K562 (cell line): ENCODE data around the gene KIF26B. TPM values are rescaled to one million over a fixed set of nuclear protein-coding genes. Genes with fewer than 3 reads are reported as not detected.

ENCODE experiments used
- ATAC-seq: fragments of 200-7000 bp; cut with Tn5 transposase; 3 replicates; pipeline ENCODE4 v1.9.1; 2020; ENCODE audit warnings: moderate library complexity
- BruUV-seq: library from RNA; stranded (reverse); fragments of 400-500 nt; replicated peaks from 2 replicates; lab custom pipeline; 2021; lab: Mats Ljungman, UMichigan
- CTCF ChIA-PET: fragments of 300-600 bp; formaldehyde crosslinking; extraction: SDS; loops from one replicate; lab custom pipeline; 2021; ENCODE audit warnings: low intra/inter-chr PET ratio; lab: Yijun Ruan, JAX
- POLR2A ChIA-PET: fragments of 300-600, 350-650 bp; sonication (Branson Sonifier 250); formaldehyde crosslinking; extraction: SDS; loops from one replicate; lab custom pipeline; 2021; ENCODE audit warnings: antibody characterized with exemption, inconsistent platforms; lab: Yijun Ruan, JAX
- DNase-seq, 4 experiments: peaks; one replicate each; pipeline versions ENCODE4 v3.0.0 to v3.0.0-alpha.2; 2011 to 2018; ENCODE audit warnings: low spot score in 3 of 4, mixed read lengths in 3 of 4; ENCODE audit errors: extremely low read depth in 1 of 4
- FAIRE-seq: peaks from 2 replicates; lab custom pipeline; 2011; peaks lifted over from hg19 to GRCh38; lab: Jason Lieb, UNC
- H2AFZ ChIP-seq: 2 replicates; pipeline ENCODE4 v1.6.0; 2011; ENCODE audit warnings: low read depth, low read length, control low read depth, inconsistent platforms
- H3K27ac ChIP-seq: fragments of 200-600 bp; 3 replicates; pipeline ENCODE4 v1.8.0; 2011; ENCODE audit warnings: low read depth, mild to moderate bottlenecking, control low read depth, inconsistent platforms, low read length, moderate library complexity, mixed read lengths; ENCODE audit errors: extremely low read depth
- H3K27me3 ChIP-seq, 2 experiments: fragments of 300-600 bp in 1 of 2; 2 replicates in 1 of 2; 3 replicates in 1 of 2; pipeline versions ENCODE4 v1.6.0 to v1.8.0; 2011; ENCODE audit warnings: inconsistent platforms in 2 of 2, low read length in 2 of 2, mild to moderate bottlenecking in 1 of 2, mixed read lengths in 1 of 2, moderate library complexity in 1 of 2; ENCODE audit not compliant: control insufficient read depth in 2 of 2, insufficient read depth in 2 of 2
- H3K36me3 ChIP-seq: fragments of 300-600 bp; 3 replicates; pipeline ENCODE4 v1.8.0; 2011; ENCODE audit warnings: mild to moderate bottlenecking, low read length, inconsistent platforms; ENCODE audit not compliant: control insufficient read depth, insufficient read depth
- H3K4me1 ChIP-seq, 2 experiments: fragments of 200-600 bp in 1 of 2; replicated peaks in 1 of 2; 2 replicates in 1 of 2; 3 replicates in 1 of 2; pipeline versions ENCODE4 v1.5.1 to v1.8.0; 2011; ENCODE audit warnings: inconsistent platforms in 2 of 2, low read length in 2 of 2, mild to moderate bottlenecking in 1 of 2, mixed read lengths in 1 of 2, moderate library complexity in 1 of 2; ENCODE audit not compliant: control insufficient read depth in 2 of 2, insufficient read depth in 2 of 2
- H3K4me2 ChIP-seq: 2 replicates; pipeline ENCODE4 v1.6.1; 2011; ENCODE audit warnings: low read length, control low read depth, inconsistent platforms, mixed read lengths; ENCODE audit not compliant: insufficient read depth
- H3K4me3 ChIP-seq: fragments of 200-600 bp; sonication (generic), shearing (Covaris generic); 2 replicates; pipeline ENCODE4 v1.5.1; 2016; ENCODE audit warnings: control low read depth, inconsistent platforms
- H3K79me2 ChIP-seq: fragments of 200-600 bp; 3 replicates; pipeline ENCODE4 v1.8.0; 2011; ENCODE audit warnings: low read length, inconsistent platforms; ENCODE audit not compliant: control insufficient read depth, insufficient read depth
- H3K9ac ChIP-seq, 2 experiments: 2 replicates each; pipeline versions ENCODE4 v1.6.0 to v1.6.1; 2011; ENCODE audit warnings: low read depth in 2 of 2, low read length in 2 of 2, control low read depth in 1 of 2, inconsistent platforms in 1 of 2, mild to moderate bottlenecking in 1 of 2, mixed read lengths in 1 of 2; ENCODE audit not compliant: insufficient read depth in 1 of 2
- H3K9me1 ChIP-seq: one replicate; pipeline ENCODE4 v1.6.0; 2011; ENCODE audit warnings: inconsistent platforms, mild to moderate bottlenecking, low read length, moderate library complexity; ENCODE audit not compliant: control insufficient read depth, insufficient read depth
- H3K9me3 ChIP-seq: replicated peaks from 2 replicates; pipeline ENCODE4 v1.5.1; 2011; ENCODE audit warnings: low read depth, low read length, inconsistent platforms; ENCODE audit not compliant: control insufficient read depth, insufficient read depth
- H4K20me1 ChIP-seq: replicated peaks from 2 replicates; pipeline ENCODE4 v1.6.1; 2011; ENCODE audit warnings: low read length, inconsistent platforms, mixed read lengths; ENCODE audit not compliant: control insufficient read depth, insufficient read depth
- ADNP ChIP-seq: fragments of 200-800 bp; sonication (Bioruptor generic); IDR thresholded peaks from 2 replicates; pipeline ENCODE4 v1.6.1; 2016; ENCODE audit warnings: missing genetic modification characterization, missing compliant biosample characterization
- MCM3 ChIP-seq: fragments of 450-650 bp; IDR thresholded peaks from 2 replicates; pipeline ENCODE4 v1.6.1; 2016
- NCOR1 ChIP-seq: fragments of 450-650 bp; IDR thresholded peaks from 2 replicates; pipeline ENCODE4 v1.6.1; 2016; ENCODE audit warnings: mild to moderate bottlenecking, moderate library complexity
- PCBP1 ChIP-seq: fragments of 200-400 bp; formaldehyde crosslinking; IDR thresholded peaks from 2 replicates; pipeline ENCODE4 v1.6.1; 2018; ENCODE audit warnings: mild to moderate bottlenecking, low read depth, low read length; ENCODE audit not compliant: poor library complexity, severe bottlenecking
- RBFOX2 ChIP-seq: fragments of 200-400 bp; formaldehyde crosslinking; IDR thresholded peaks from 2 replicates; pipeline ENCODE4 v1.6.1; 2017; ENCODE audit warnings: low read depth, mild to moderate bottlenecking, low read length, moderate library complexity
- SNRNP70 ChIP-seq: fragments of 200-400 bp; formaldehyde crosslinking; optimal IDR thresholded peaks from 2 replicates; pipeline ENCODE3; 2017; ENCODE audit warnings: low read depth, low read length
- ZNF699 ChIP-seq: fragments of 250-450 bp; sonication (Bioruptor Pico); IDR thresholded peaks from 2 replicates; pipeline ENCODE4 v1.8.0; 2021; ENCODE audit warnings: mild to moderate bottlenecking, moderate library complexity; ENCODE audit not compliant: insufficient replicate concordance
- WGBS: fragments of 100-300 bp; shearing (Covaris generic); methylation state at CpG from one replicate; pipeline ENCODE4 v1.1.6; 2016; ENCODE audit warnings: low coverage, mixed read lengths; ENCODE audit not compliant: insufficient coverage; ENCODE audit errors: missing lambda C conversion rate; 5-methylcytosine and 5-hydroxymethylcytosine counted together
- in situ Hi-C: fragments of 300-500 bp; cut with MboI; formaldehyde crosslinking; loops from 4 replicates; pipeline ENCODE4 v1.15.0; 2018; ENCODE audit warnings: inconsistent platforms, mixed read lengths
- intact Hi-C: fragments of 100-400 bp; cut with micrococcal nuclease; formaldehyde crosslinking; loops from 2 replicates; pipeline ENCODE4 v1.14.2; 2022
- polyA plus RNA-seq, 8 experiments: library from polyadenylated mRNA; depleted of rRNA in 4 of 8; stranded (reverse) in 5 of 8; unstranded in 3 of 8; fragments of >200 nt; fragmentation: Nextera tagmentation in 2 of 8; fragmentation: Illumina TruSeq in 1 of 8; extraction: Ambion mirVana in 2 of 8; extraction: Trizol in 1 of 8; gene quantifications; 2 replicates each; pipeline versions ENCODE4 v1.2.1 to v1.2.3, GENCODE V29; 2011 to 2014; ENCODE audit warnings: inconsistent platforms in 1 of 8, missing spikeins in 1 of 8
- total RNA-seq, 7 experiments: library from RNA; depleted of rRNA in 6 of 7; stranded (reverse); fragments of >200 nt in 6 of 7; fragmentation: Illumina TruSeq in 2 of 7; extraction: Trizol in 2 of 7; gene quantifications; 2 replicates each; pipeline versions ENCODE4 v1.2.1 to v1.2.3, GENCODE V29; 2011 to 2021; ENCODE audit warnings: low replicate concordance in 1 of 7
- TF ChIP-seq, protein P1 (sequence below): fragments of 450-650 bp; IDR thresholded peaks from 2 replicates; pipeline ENCODE4 v1.6.1; 2018; ENCODE audit warnings: mild to moderate bottlenecking, low read depth; ENCODE audit not compliant: partially characterized antibody
- TF ChIP-seq, protein P2 (sequence below): IDR thresholded peaks from 3 replicates; pipeline ENCODE4 v1.6.1; 2011; ENCODE audit warnings: borderline replicate concordance, mild to moderate bottlenecking; ENCODE audit not compliant: insufficient read length, insufficient read depth

Gene KIF26B
- total and polyA plus RNA-seq, 9 of the 15 experiments (the other 6 are each of a cell fraction or from before 2014, with no cell fraction given), result 0.02 to 0.08 (median 0.03) TPM; not detected in 6

DNA sequence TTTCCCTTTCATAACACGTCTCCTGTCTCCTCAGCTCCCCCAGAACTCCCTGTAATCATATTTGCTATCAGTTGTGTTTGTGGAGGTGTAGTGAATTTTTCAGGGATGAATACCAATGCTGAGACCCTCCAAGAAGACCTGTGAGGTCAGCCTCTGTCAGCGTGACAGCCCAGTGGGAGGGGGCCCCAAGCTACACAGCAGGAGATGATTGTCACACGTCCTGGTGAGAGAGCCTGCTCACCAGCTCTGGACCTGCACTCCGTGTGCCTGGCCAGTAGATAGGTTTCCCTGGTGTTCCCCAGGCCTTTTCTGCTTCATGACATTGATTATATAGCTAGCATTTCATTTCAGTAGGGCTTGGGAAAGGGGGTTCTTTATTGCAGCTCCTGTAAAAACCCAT is 421.5 kb downstream of the KIF26B start:
- Histone ChIP-seq H3K9ac (no peak overlapping the region), H4K20me1 (no peaks in the 10 kb centered on the region), H3K79me2 (no peaks in the 10 kb centered on the region), H3K27ac (no peak overlapping the region), H3K36me3 (no peaks in the 10 kb centered on the region), H3K4me3 (no peak overlapping the region), H3K9me3 (no peaks in the 10 kb centered on the region), H3K9me1 (no peaks in the 10 kb centered on the region), H3K4me2 (no peak overlapping the region), H3K4me1 (no peaks in the 10 kb centered on the region), H2AFZ (no peak overlapping the region), H3K27me3 (peaks cover 18 to 64% of the 10 kb centered on the region in 2 experiments)
- 0% methylated on average over 4 of the region's 4 CpGs for WGBS
- no TSS peak for BruUV-seq
- intact Hi-C loops (no loop called here), in situ Hi-C loops (no loop called here)
- ATAC-seq (no peak), FAIRE-seq (peak; percentile 6), DNase-seq (no peak)
- ChIA-PET POLR2A (interaction anchor here (0.7 kb wide), 1 partner anchor 49 kb away, joined by 3 read pairs; no protein-coding TSS in a partner anchor), CTCF (no interaction called here)
- TF ChIP-seq PCBP1 (no peak), ADNP (tag) (no peak), ZNF699 (CRISPR knock-in tag) (no peak), NCOR1 (no peak), MCM3 (no peak), SNRNP70 (no peak), RBFOX2 (no peak)
- TF ChIP-seq, protein P1, sequence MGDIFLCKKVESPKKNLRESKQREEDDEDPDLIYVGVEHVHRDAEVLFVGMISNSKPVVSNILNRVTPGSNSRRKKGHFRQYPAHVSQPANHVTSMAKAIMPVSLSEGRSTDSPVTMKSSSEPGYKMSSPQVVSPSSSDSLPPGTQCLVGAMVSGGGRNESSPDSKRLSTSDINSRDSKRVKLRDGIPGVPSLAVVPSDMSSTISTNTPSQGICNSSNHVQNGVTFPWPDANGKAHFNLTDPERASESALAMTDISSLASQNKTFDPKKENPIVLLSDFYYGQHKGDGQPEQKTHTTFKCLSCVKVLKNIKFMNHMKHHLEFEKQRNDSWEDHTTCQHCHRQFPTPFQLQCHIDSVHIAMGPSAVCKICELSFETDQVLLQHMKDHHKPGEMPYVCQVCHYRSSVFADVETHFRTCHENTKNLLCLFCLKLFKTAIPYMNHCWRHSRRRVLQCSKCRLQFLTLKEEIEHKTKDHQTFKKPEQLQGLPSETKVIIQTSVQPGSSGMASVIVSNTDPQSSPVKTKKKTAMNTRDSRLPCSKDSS, result no peak
- TF ChIP-seq, protein P2, sequence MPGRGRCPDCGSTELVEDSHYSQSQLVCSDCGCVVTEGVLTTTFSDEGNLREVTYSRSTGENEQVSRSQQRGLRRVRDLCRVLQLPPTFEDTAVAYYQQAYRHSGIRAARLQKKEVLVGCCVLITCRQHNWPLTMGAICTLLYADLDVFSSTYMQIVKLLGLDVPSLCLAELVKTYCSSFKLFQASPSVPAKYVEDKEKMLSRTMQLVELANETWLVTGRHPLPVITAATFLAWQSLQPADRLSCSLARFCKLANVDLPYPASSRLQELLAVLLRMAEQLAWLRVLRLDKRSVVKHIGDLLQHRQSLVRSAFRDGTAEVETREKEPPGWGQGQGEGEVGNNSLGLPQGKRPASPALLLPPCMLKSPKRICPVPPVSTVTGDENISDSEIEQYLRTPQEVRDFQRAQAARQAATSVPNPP, result no peak
